Lower leg skin (tissue), 3 donors: ENCODE data around the gene BOLL.

ENCODE experiments used
- CTCF ChIP-seq, 3 donors: fragments of 450-650 bp; IDR thresholded peaks; one replicate each; pipeline ENCODE4 v1.5.1; 2016; ENCODE audit warnings: antibody characterized with exemption in 3 of 3, mild to moderate bottlenecking in 3 of 3, moderate library complexity in 2 of 3
- POLR2A ChIP-seq, 2 donors: fragments of 450-650 bp; IDR thresholded peaks; one replicate each; pipeline ENCODE4 v1.6.1; 2016 to 2017; ENCODE audit warnings: antibody characterized with exemption in 2 of 2, mild to moderate bottlenecking in 1 of 2, moderate library complexity in 1 of 2

- no peak for TF ChIP-seq POLR2A (IDR thresholded peaks at IDR 0.05)
- TF ChIP-seq CTCF (IDR thresholded peaks at IDR 0.05) = no peak
Observed at GRCh38 chr2:197759625-197760292, 25.4 kb downstream of the BOLL start.
